Thoracic aorta (tissue), 2 donors: ENCODE measurements around the gene OSTC. TPM values are rescaled to one million over a fixed set of nuclear protein-coding genes. Genes with fewer than 3 reads are reported as not detected.

Experiments
- ATAC-seq: fragments of 150-250 bp; one replicate; pipeline ENCODE4 v1.8.0; 2017; ENCODE audit warnings: low read depth; ENCODE audit not compliant: insufficient number of reproducible peaks, low FRiP score
- DNase-seq: peaks from one replicate; pipeline ENCODE4 v3.0.0-alpha.2; 2020; ENCODE audit warnings: low spot score
- H3K27ac ChIP-seq, 2 donors: fragments of 200-600 bp; sonication (generic); 1 replicate in 1 of 2; 2 replicates in 1 of 2; pipeline ENCODE4 v1.5.1; 2016; ENCODE audit warnings: mild to moderate bottlenecking in 2 of 2, moderate library complexity in 2 of 2
- H3K27me3 ChIP-seq: fragments of 200-600 bp; sonication (generic); replicated peaks from 2 replicates; pipeline ENCODE4 v1.6.0; 2016; ENCODE audit warnings: mild to moderate bottlenecking; ENCODE audit not compliant: insufficient read depth
- H3K36me3 ChIP-seq: fragments of 200-600 bp; sonication (generic); one replicate; pipeline ENCODE4 v1.5.1; 2016
- H3K4me1 ChIP-seq, 2 donors: fragments of 200-600 bp; sonication (generic); 1 replicate in 1 of 2; 2 replicates in 1 of 2; pipeline versions ENCODE4 v1.5.1 to v1.6.0; 2016; ENCODE audit warnings: low read depth in 2 of 2, mild to moderate bottlenecking in 1 of 2; ENCODE audit not compliant: control insufficient read depth in 1 of 2
- H3K4me3 ChIP-seq: fragments of 200-600 bp; sonication (generic); 2 replicates; pipeline ENCODE4 v1.5.1; 2016; ENCODE audit warnings: mild to moderate bottlenecking
- H3K9me3 ChIP-seq: fragments of 200-600 bp; sonication (generic); 2 replicates; pipeline ENCODE4 v1.5.1; 2016
- CTCF ChIP-seq: fragments of 200-600 bp; sonication (generic); IDR thresholded peaks from one replicate; pipeline ENCODE4 v1.5.1; 2019; ENCODE audit warnings: antibody characterized with exemption
- total RNA-seq, 2 donors: library from RNA; depleted of rRNA; stranded (reverse); fragments of >200 nt; gene quantifications; one replicate each; pipeline versions ENCODE4 v1.1.0 to v1.2.3, GENCODE V29; 2016

The OSTC gene
- total RNA-seq, 2 donors from 2014 or later, result 56.2 to 77.2 TPM

- no peak for TF ChIP-seq CTCF
- H3K36me3 ChIP-seq, result peaks cover 38% of the 10 kb centered on the region
- no peak overlapping the region for H3K4me3 ChIP-seq
- no peaks in the 10 kb centered on the region for H3K9me3 ChIP-seq
- no peaks in the 10 kb centered on the region for H3K27me3 ChIP-seq
- ATAC-seq (no peak), DNase-seq (no peak)
- H3K27ac ChIP-seq, result no peak overlapping the region
- H3K4me1 ChIP-seq, result no peaks in the 10 kb centered on the region
Observed at GRCh38 chr4:108628411-108628810, 22.0 kb upstream of the OSTC start.

GRCh38 chr4:108635070-108635655 lies 15.2 kb upstream of the OSTC start:
- peaks cover 12% of the 10 kb centered on the region for H3K36me3 ChIP-seq
- no peak for DNase-seq
- no peaks in the 10 kb centered on the region for H3K27me3 ChIP-seq
- H3K9me3 ChIP-seq, result no peaks in the 10 kb centered on the region
- H3K4me1 ChIP-seq, result no peaks in the 10 kb centered on the region
- ATAC-seq, result no peak
- H3K27ac ChIP-seq, result no peak overlapping the region
- TF ChIP-seq CTCF, result no peak
- no peak overlapping the region for H3K4me3 ChIP-seq

GRCh38 chr4:108636246-108636645 lies 14.2 kb upstream of the OSTC start:
- Histone ChIP-seq H3K27ac (no peak overlapping the region), H3K27me3 (no peaks in the 10 kb centered on the region), H3K36me3 (peaks cover 3% of the 10 kb centered on the region), H3K9me3 (no peaks in the 10 kb centered on the region), H3K4me1 (no peaks in the 10 kb centered on the region), H3K4me3 (no peak overlapping the region)
- TF ChIP-seq CTCF, result no peak
- no peak for ATAC-seq
- no peak for DNase-seq

GRCh38 chr4:108637856-108638255 lies 12.5 kb upstream of the OSTC start:
- DNase-seq, result no peak
- no peak overlapping the region for H3K4me3 ChIP-seq
- no peaks in the 10 kb centered on the region for H3K9me3 ChIP-seq
- TF ChIP-seq CTCF, result no peak
- H3K36me3 ChIP-seq, result peaks cover 3% of the 10 kb centered on the region
- ATAC-seq, result no peak
- H3K4me1 ChIP-seq, result no peaks in the 10 kb centered on the region
- H3K27me3 ChIP-seq, result no peaks in the 10 kb centered on the region
- no peak overlapping the region for H3K27ac ChIP-seq

- no peak for DNase-seq
- Histone ChIP-seq H3K4me1 (no peaks in the 10 kb centered on the region), H3K27ac (no peak overlapping the region), H3K36me3 (no peaks in the 10 kb centered on the region), H3K9me3 (no peaks in the 10 kb centered on the region), H3K27me3 (no peaks in the 10 kb centered on the region), H3K4me3 (no peak overlapping the region)
- TF ChIP-seq CTCF, result no peak
- ATAC-seq, result no peak
Observed at GRCh38 chr4:108644237-108644636, 6.2 kb upstream of the OSTC start.
